DMS153 treated with DMSO at 0.1 percent for 48 hours (cell line): Measurements from ENCODE around the gene HTR1D.
A peak's percentile ranks its signal among the peaks of the same experiment; 100 is the strongest.
"Not testable (repeated sequence)": the region's sequence is repeated elsewhere in the genome, so short reads cannot be mapped to it uniquely, and the experiment has no call there.

Experiments
- DNase-seq: peaks from one replicate; lab custom pipeline; 2025; ENCODE audit not compliant: unreplicated experiment; lab: John Stamatoyannopoulos, UW

The HTR1D gene

DNA sequence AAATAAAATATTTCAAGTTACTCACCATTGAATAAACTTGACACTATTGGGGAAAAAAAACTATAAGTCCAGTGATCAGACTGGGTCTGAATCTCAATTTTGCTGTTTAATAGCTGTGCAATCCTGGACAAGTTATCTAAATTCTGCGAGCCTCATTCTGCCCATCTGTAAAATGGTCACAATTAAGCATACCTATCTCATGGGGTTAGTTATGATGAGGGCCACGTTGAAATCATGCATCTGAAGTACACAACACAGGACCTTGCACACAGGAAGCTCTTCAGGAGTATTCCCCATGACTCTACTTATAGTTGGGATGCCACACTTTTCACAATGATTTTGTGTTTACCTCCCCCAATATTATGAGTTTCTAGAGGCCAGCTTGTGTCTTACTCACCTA, 3.8 kb upstream of the HTR1D start:
- DNase-seq, result no peak

GRCh38 chr1:23216771-23217420, 406 bp downstream of the HTR1D start:
- DNase-seq, result no peak

DNA sequence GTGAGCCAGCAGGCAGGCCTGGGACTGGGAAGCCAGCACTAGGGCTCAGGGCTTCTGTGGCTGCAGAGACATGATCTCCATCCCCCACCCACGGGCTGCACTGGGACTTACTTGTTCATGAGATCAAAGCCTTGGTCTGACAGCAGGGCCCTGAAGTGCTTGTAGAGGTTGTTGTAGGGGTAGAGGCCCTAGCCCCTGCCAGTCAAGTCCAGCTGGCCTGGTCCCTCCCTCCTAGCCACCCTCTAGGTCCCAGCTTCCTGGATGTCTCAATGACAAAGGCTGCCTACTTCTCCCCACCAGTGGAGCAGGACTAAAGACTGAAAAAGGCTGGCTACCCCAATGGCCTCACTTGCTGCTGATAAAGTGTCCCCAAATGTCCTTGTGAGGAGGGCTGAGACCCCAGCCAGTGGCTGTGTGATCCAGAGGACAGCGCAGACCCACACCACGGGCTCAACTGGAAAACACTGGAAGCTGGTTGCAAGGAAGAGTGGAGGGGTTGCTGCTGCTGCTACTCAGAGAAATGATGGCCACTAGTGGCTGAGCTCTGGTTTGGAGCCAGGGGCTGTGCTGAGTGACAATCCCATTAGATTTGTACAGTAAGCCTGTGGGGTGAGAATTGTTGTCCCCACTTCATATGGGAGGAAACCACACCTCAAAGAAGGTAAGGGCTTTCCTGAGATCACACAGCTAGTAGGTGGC, 1.4 kb downstream of the HTR1D start:
- no peak for DNase-seq

- no peak for DNase-seq
Observed at GRCh38 chr1:23215291-23215690, 2.0 kb downstream of the HTR1D start.

DNA sequence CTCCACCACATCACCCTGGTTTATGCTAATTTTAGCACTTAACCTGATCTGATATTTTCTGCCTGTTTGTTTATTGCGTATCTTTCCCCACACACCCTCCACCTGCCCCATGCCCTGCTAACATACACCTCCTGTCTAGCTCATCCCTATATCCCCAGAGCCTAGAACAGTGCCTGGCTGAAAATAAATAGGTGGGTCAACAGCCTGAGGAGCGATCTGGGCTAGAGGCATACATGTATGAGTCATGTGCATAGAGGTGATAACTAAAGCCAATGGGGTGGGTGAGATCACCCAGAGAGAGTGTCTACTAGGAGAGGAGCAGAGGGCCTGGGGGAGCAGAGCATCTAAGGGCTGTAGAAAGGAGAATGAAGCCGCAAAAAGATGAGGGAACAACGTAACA, 2.7 kb downstream of the HTR1D start:
- DNase-seq, result no peak

- DNase-seq, result no peak
Observed at GRCh38 chr1:23211955-23212354, 5.3 kb downstream of the HTR1D start.

DNA sequence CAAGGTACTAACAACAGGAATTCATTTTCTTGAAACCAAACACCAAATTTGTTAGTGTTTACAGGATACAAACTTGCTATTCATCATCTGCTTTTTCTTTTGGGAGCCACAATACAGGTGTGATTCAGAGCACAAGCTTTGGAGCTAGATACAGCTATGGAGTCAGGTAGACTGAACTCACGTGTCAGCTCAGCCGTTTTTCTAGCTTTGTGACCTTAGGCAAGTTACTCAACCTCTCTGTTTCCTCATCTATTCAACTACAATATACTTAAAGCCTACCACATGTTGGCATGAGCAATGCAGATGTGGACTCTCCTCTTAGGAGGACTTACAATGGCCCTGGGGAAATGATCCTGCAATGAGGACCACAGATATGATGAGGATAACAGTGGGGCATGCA, 6.3 kb downstream of the HTR1D start:
- no peak for DNase-seq

- no peak for DNase-seq
Observed at GRCh38 chr1:23210351-23210785, 6.9 kb downstream of the HTR1D start.

- DNase-seq, result no peak
Observed at GRCh38 chr1:23209770-23210169, 7.5 kb downstream of the HTR1D start.

DNA sequence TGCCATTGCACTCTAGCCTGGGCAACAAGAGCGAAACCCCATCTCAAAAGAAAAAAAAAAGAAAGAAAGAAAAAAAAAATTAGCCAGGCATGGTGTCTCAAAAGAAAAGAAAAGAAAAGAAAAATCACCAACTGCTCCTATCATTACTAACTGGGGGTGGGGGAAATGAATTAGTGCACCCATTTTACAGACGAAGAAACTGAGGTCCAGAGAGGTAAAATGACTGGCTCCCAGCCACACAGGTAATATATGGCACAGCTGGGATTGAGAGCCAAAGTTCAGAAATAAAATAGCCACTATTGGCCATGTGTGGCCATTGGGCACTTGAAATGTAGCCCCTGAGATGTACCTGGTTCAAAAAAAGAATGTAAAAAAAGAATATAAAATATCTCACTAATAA, 8.8 kb downstream of the HTR1D start:
- no peak for DNase-seq

DNA sequence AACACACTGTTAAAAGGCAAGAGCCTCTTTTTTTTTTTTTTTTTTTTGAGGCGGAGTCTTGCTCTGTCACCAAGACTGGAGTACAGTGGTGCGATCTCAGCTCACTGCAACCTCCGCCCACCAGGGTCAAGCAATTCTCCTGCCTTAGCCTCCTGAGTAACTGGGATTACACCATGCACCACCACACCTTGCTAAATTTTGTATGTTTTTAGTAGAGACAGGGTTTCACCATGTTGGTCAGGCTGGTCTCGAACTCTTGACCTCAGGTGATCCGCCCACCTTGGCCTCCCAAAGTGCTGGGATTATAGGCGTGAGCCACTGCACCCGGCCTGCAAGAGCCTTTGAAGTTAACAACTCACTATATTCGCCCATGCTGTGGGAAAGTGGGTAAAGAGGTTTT, 9.6 kb downstream of the HTR1D start:
- DNase-seq, result not testable (repeated sequence)

DNA sequence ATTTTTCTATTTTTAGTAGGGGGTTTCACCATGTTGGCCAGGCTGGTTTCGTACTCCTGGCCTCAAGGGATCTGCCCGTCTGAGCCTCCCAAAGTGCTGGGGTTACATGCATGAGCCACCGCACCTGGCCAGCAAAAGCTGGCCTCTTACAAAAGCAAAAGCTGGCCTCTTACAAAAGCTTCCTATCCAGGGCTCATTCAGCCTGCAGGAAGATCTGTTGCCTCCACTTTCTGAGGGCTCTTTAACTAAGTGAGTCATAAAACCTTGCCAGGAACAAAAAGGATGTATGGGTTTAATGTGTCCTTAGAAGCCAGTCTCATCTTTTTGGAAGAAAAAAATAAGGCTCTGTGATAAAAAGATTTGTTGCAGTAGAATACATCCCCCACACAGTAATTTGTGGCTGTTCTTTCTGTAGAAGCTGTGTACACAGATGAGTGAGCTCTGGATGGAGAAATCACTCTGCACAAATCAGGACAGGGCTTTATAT, 15.0 kb downstream of the HTR1D start:
- peak; percentile 17 for DNase-seq

DNA sequence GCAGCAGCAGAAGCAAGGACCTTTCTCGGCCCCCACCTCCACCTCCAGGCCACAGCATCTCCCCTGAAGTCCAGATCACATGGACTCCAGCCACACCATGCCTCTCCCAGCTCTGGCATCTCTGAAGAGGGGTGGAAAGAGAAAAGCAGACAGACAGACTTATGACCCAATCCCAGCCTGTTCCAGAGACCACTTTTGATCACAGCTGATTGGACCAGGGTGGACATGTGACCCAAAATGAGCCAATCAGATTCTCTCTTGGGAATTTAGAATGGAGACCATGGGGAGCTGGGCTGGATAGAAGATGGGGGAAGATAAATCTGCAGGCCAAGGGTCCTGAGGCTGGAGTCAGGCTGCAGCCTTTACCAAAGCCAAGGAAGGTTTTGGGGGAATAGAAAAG, 16.4 kb downstream of the HTR1D start:
- DNase-seq, result no peak

- no peak for DNase-seq
Observed at GRCh38 chr1:23198373-23198772, 18.9 kb downstream of the HTR1D start.

GRCh38 chr1:23196627-23197328, 20.5 kb downstream of the HTR1D start:
- no peak for DNase-seq

DNA sequence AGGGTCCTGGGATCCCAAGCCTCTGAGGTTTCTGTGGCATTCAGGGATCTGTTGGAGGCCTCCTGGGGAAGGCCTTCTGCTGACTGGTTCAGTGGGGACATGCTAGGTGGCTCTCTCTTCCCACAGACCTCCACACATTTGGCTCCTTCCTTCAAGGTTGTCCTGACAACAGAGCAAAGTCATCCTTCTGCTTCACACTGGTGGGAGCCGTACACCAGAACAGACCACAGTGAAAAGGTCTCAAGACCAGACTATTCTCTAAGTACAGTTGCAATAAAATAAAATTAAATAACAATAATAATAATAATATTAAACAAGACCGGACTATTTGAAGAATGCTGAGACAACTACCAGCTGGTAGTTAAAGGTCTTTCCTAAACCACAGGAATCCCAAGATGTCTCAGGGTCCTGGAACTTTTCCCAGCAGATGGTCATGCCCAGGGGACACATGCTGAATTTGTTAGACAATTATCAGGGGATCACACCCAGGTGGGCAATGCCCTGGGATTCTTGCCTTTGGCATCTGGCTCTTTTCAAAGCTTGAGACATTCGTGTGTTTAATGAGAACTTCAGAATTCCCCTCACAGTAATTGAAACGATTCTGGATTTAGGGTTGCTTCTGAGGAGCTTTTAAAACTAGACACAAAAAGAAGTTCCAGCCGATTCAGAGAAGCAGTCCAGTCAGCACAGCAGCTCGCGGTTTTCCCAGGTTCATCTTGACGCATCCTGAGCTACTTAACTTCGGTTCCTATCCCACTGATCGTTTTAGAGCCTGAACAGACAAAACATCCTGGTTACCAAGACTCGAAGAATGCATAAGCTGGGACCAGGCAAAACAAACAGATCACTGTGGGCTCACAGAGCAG, 22.9 kb downstream of the HTR1D start:
- DNase-seq, result no peak

DNA sequence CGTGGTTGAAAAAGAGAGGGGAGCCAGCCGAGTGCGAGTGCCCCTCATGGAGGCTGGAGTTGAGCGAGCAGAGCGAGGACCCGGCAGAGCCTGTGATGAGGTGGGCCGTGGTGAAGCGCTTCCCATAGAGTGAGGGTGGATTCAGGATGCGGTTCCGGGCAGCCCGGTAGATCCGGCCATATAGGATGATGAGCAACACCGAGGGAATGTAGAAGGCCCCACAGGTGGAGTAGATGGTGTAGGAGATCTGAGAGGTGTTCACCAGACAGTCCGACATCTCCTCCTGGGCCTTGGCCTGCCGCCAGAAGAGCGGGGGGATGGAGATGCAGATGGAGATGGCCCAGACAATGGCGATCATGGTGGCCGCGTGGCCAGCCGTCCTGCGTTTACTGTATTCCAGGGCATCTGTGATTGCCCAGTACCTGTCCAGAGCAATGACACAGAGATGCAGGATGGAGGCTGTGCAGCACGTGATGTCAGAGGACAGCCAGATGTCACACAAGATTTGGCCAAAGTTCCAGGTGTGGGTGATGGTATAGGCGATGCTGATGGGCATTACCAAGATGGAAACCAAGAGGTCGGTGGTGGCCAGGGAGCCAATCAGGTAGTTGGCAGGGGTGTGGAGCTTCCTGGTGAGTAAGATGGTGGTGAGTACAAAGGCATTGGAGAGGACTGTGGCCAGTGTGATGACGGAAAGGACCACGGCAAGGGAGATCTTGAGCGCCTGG, 23.7 kb downstream of the HTR1D start:
- no peak for DNase-seq

DNA sequence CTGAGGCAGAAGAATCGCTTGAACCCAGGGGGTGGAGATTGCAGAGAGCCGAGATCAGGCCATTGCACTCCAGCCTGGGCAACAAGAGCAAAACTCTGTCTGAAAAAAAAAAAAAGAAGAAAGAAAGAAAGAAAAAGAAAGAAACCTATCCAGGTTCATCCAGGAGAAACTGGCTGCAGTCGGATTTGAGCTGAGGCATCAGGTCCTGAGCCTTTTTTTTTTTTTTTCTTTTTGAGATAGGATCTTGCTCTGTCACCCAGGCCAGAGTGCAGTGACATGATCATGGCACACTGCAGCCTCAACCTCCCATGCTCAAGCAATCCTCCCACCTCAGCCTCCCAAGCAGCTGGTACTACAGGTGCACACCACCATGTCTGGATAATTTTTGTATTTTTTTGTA, 26.1 kb downstream of the HTR1D start:
- no peak for DNase-seq

GRCh38 chr1:23188936-23189452, 28.3 kb downstream of the HTR1D start:
- DNase-seq, result not testable (repeated sequence)

DNA sequence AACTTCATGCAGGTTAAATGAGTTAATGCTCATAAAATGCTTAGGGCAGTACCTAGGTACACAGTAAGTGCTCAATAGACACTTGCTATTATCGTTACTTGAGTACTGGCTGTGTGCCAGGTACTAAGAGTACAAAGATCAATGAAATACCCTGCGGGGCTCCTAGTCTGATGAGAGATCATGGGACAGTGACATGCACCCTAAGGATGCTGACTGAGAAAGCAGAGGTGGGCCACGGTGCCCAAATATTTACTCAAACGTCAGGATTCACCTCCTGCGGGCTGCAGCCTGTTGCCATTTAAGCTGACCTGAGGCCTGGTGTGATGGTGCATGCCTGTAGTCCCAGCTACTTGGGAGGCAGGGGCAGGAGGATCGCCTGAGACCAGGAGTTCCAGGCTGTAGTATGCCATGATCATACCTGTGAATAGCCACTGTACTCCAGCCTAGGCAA, 28.8 kb downstream of the HTR1D start:
- DNase-seq, result no peak
